Erythroblast (primary cell): ENCODE data around the gene DUSP10.

Source experiments
- GATA1 ChIP-seq: IDR thresholded peaks from 2 replicates; pipeline ENCODE4 v1.6.1; 2011; ENCODE audit warnings: low read depth, mild to moderate bottlenecking, control low read depth, low read length, moderate library complexity
- POLR2A ChIP-seq: IDR thresholded peaks from 2 replicates; pipeline ENCODE4 v1.6.1; 2011; ENCODE audit warnings: mild to moderate bottlenecking, low read length

DNA sequence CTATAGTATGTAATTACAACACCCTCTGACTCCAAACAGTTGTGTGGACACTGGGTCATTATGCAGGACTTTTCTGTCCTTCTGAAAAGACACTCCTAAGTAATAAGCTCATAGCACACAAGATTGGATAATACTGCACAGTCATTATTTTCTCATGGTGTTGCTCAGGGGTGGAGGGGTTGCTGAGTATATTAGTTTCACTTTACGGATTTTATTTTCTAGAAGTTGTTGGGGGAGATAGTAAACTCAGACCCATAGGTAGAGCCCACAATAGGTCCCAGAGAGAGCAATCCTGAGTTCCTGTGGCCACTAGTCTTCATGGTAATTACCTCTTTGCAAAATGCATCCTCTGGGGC, 53.4 kb downstream of the DUSP10 start:
- TF ChIP-seq POLR2A (no peak), GATA1 (no peak)
